ENCODE results near the gene THAP12.

GRCh38 chr11:76406359-76406758 is 25.4 kb upstream of the THAP12 start:
- TF ChIP-seq GATA3 (IDR thresholded peaks at IDR 0.05; ENCODE audit: low read depth, low read length) (no peak), GATA2 (IDR thresholded peaks at IDR 0.05; ENCODE audit: low read depth, low read length) (no peak)

Measured in SH-SY5Y (cell line).